SU-DHL-6 (cell line): ENCODE results near the gene CFAP20DC.

Experiments used
- H2AFZ ChIP-seq: fragments of 200-600 bp; sonication (generic); 2 replicates; pipeline ENCODE4 v1.6.1; 2014; ENCODE audit warnings: low read depth, mild to moderate bottlenecking, moderate library complexity, mixed read lengths, antibody characterized with exemption, low read length; ENCODE audit not compliant: severe bottlenecking
- H3F3A ChIP-seq: fragments of 200-600 bp; shearing (Covaris generic); 2 replicates; pipeline ENCODE4 v1.6.0; 2016; ENCODE audit warnings: antibody characterized with exemption, mild to moderate bottlenecking; ENCODE audit not compliant: insufficient read depth
- H3K27ac ChIP-seq: fragments of 200-600 bp; sonication (generic); 2 replicates; pipeline ENCODE4 v1.5.1; 2016; ENCODE audit warnings: low read depth, mild to moderate bottlenecking, low read length, moderate library complexity, mixed read lengths
- H3K27me3 ChIP-seq: fragments of 200-600 bp; sonication (generic), shearing (Covaris generic); 2 replicates; pipeline ENCODE4 v1.6.0; 2014; ENCODE audit warnings: mild to moderate bottlenecking, low read length
- H3K36me3 ChIP-seq: fragments of 200-600 bp; sonication (generic); 2 replicates; pipeline ENCODE4 v1.6.1; 2014; ENCODE audit warnings: mild to moderate bottlenecking, low read length, mixed read lengths
- H3K4me2 ChIP-seq: fragments of 300-600, 200-600 bp; shearing (Covaris generic), sonication (generic); 2 replicates; pipeline ENCODE4 v1.6.0; 2014; ENCODE audit warnings: low read length, low read depth, mild to moderate bottlenecking; ENCODE audit not compliant: poor library complexity, severe bottlenecking
- H3K4me3 ChIP-seq: fragments of 200-600 bp; sonication (generic); 2 replicates; pipeline ENCODE4 v1.5.1; 2014; ENCODE audit warnings: antibody characterized with exemption, low read length, mild to moderate bottlenecking, mixed read lengths; ENCODE audit not compliant: insufficient read depth, poor library complexity, severe bottlenecking
- H3K79me2 ChIP-seq: fragments of 200-600 bp; sonication (generic); 2 replicates; pipeline ENCODE4 v1.6.1; 2014; ENCODE audit warnings: mild to moderate bottlenecking, low read length, moderate library complexity; ENCODE audit not compliant: insufficient read depth
- H3K9ac ChIP-seq: fragments of 200-600 bp; sonication (generic); 2 replicates; pipeline ENCODE4 v1.7.0; 2014; ENCODE audit warnings: mild to moderate bottlenecking, low read length
- H3K9me2 ChIP-seq: fragments of 200-600 bp; sonication (generic); replicated peaks from 2 replicates; pipeline ENCODE4 v1.6.1; 2014; ENCODE audit warnings: low read length; ENCODE audit not compliant: insufficient read depth
- H3K9me3 ChIP-seq: fragments of 200-600 bp; sonication (generic); 2 replicates; pipeline ENCODE4 v1.6.1; 2014; ENCODE audit warnings: low read length, mixed read lengths; ENCODE audit not compliant: insufficient read depth
- H4K20me1 ChIP-seq: fragments of 200-600 bp; sonication (generic); 2 replicates; pipeline ENCODE4 v1.6.1; 2014; ENCODE audit warnings: low read depth, mild to moderate bottlenecking, antibody characterized with exemption, low read length, moderate library complexity, mixed read lengths
- EZH2phosphoT487 ChIP-seq: fragments of 200-600 bp; sonication (generic), shearing (Covaris generic); conservative IDR thresholded peaks from 2 replicates; pipeline ENCODE4 v1.6.1; 2018; ENCODE audit warnings: mild to moderate bottlenecking, antibody characterized with exemption, low read length, moderate library complexity, mixed read lengths
- TF ChIP-seq, protein P1 (sequence below): fragments of 200-600 bp; sonication (generic); IDR thresholded peaks from one replicate; pipeline ENCODE4 v1.5.1; 2017; ENCODE audit warnings: antibody characterized with exemption, mild to moderate bottlenecking, low read length, moderate library complexity; ENCODE audit not compliant: insufficient read depth, poor library complexity, severe bottlenecking

Gene CFAP20DC

DNA sequence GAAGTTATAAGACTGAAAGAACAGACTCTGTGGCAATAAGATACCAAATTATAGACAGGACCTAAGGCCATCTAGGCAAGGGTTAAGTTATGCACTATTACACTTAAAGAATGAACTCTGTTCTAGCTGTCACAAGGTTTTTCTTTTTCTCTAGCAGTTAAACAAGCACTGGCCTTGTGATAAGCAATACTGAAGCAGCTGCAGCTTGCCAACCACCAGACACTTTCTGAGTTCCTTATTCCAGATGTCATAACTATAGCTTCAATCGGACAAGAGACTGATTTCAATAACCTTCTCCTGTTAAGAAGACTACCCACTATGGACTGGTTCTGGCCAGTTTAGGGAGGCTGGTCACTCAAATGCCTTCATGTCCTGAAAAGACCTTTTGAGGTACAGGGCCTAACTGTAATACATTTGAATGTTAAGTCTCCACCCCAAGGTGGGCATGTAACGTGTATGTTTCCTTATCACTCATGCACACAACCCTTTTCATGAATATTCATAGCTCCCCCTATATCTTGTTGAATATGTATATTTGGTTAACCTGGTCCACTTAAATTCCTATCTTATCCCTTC, 85.8 kb downstream of the CFAP20DC start:
- Histone ChIP-seq H3K4me3 (no peak overlapping the region), H3K79me2 (no peaks in the 10 kb centered on the region), H3K27ac (no peak overlapping the region), H3K27me3 (no peaks in the 10 kb centered on the region), H3K9ac (no peak overlapping the region), H4K20me1 (no peaks in the 10 kb centered on the region), H3K36me3 (no peaks in the 10 kb centered on the region), H3K4me2 (no peak overlapping the region), H3K9me3 (no peaks in the 10 kb centered on the region), H3K9me2 (no peaks in the 10 kb centered on the region), H2AFZ (no peak overlapping the region), H3F3A (no peaks in the 10 kb centered on the region)
- TF ChIP-seq, protein P1, sequence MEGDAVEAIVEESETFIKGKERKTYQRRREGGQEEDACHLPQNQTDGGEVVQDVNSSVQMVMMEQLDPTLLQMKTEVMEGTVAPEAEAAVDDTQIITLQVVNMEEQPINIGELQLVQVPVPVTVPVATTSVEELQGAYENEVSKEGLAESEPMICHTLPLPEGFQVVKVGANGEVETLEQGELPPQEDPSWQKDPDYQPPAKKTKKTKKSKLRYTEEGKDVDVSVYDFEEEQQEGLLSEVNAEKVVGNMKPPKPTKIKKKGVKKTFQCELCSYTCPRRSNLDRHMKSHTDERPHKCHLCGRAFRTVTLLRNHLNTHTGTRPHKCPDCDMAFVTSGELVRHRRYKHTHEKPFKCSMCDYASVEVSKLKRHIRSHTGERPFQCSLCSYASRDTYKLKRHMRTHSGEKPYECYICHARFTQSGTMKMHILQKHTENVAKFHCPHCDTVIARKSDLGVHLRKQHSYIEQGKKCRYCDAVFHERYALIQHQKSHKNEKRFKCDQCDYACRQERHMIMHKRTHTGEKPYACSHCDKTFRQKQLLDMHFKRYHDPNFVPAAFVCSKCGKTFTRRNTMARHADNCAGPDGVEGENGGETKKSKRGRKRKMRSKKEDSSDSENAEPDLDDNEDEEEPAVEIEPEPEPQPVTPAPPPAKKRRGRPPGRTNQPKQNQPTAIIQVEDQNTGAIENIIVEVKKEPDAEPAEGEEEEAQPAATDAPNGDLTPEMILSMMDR: no peak
- TF ChIP-seq EZH2phosphoT487: no peak

DNA sequence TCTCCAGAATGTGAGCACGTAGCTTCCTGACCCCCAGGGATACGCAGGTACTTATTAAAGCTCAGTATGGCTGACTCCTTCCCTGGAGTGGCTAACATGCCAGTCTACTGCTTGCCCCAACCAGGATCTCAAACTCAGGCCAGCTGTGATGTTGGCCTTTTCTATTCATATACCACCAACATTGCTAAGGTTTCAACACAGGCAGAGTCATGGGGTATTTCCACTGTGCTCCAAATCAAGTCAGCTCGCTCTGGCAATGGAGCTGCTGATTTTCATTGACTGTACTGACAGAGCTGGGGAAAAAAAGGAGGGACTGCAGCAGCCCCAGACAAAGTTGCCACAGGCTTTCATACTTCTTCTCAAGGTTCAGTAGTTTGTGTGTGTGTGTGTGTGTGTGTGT, 87.0 kb downstream of the CFAP20DC start:
- Histone ChIP-seq H3K9ac (no peak overlapping the region), H3K4me3 (no peak overlapping the region), H3K27ac (no peak overlapping the region), H3K9me3 (no peaks in the 10 kb centered on the region), H3K27me3 (no peaks in the 10 kb centered on the region), H3K79me2 (no peaks in the 10 kb centered on the region), H3K9me2 (no peaks in the 10 kb centered on the region), H4K20me1 (no peaks in the 10 kb centered on the region), H3K36me3 (no peaks in the 10 kb centered on the region), H2AFZ (no peak overlapping the region), H3F3A (no peaks in the 10 kb centered on the region), H3K4me2 (no peak overlapping the region)
- TF ChIP-seq, protein P1: no peak
- TF ChIP-seq EZH2phosphoT487: no peak

DNA sequence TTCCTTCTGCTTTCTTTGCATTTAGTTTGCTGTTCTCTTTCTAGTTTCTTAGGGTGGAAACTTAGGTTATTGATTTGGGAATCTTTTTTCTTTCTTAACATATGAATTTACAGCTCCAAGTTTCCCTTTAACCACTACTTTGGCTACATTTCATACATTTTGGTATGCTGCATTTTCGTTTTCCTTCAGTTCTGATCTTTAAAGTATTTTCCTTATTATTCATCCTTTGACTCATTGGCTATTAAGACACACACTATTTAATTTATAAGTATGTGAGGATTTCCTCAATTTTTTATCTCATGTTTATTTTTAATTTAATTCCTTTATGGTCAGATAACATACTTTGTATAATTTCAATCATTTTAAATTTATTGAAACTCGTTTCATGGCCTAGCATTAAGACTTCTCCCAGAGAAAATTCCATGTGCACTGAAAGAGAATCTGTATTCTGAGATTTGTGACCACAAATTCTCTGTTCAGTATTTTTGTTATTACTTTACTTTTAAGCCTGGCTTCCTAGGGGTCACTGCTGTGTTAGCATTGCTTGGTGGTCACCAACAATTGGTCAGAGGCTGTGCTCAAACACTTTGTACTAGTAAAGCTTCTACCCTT, 87.7 kb downstream of the CFAP20DC start:
- H3K79me2 ChIP-seq: no peaks in the 10 kb centered on the region
- H3K9me3 ChIP-seq: no peaks in the 10 kb centered on the region
- H3K9ac ChIP-seq: no peak overlapping the region
- no peak overlapping the region for H3K27ac ChIP-seq
- no peaks in the 10 kb centered on the region for H3F3A ChIP-seq
- no peaks in the 10 kb centered on the region for H3K36me3 ChIP-seq
- TF ChIP-seq, protein P1: no peak
- TF ChIP-seq EZH2phosphoT487: no peak
- no peak overlapping the region for H2AFZ ChIP-seq
- no peaks in the 10 kb centered on the region for H4K20me1 ChIP-seq
- H3K27me3 ChIP-seq: no peaks in the 10 kb centered on the region
- no peak overlapping the region for H3K4me2 ChIP-seq
- H3K9me2 ChIP-seq: no peaks in the 10 kb centered on the region
- no peak overlapping the region for H3K4me3 ChIP-seq
